NT2/D1 (cell line): ENCODE results near the gene KDM4D.

ENCODE experiments used
- DNase-seq: peaks from one replicate; pipeline ENCODE4 v3.0.0-alpha.2; 2011; ENCODE audit warnings: low read depth, low spot score
- H3K27me3 ChIP-seq: 2 replicates; pipeline ENCODE4 v1.6.0; 2011; ENCODE audit warnings: mild to moderate bottlenecking; ENCODE audit not compliant: insufficient read length, insufficient read depth
- H3K36me3 ChIP-seq: 2 replicates; pipeline ENCODE4 v1.6.1; 2011; ENCODE audit warnings: mild to moderate bottlenecking, low read length, mixed read lengths; ENCODE audit not compliant: insufficient read depth, insufficient read length
- H3K4me1 ChIP-seq: 2 replicates; pipeline ENCODE4 v1.5.1; 2011; ENCODE audit not compliant: insufficient read depth, insufficient read length
- H3K4me3 ChIP-seq: 2 replicates; pipeline ENCODE4 v1.5.1; 2011; ENCODE audit warnings: low read depth; ENCODE audit not compliant: insufficient read length
- H3K9ac ChIP-seq: 2 replicates; pipeline ENCODE4 v1.6.0; 2011; ENCODE audit warnings: low read depth; ENCODE audit not compliant: insufficient read length
- H3K9me3 ChIP-seq: 2 replicates; pipeline ENCODE4 v1.5.1; 2011; ENCODE audit warnings: mild to moderate bottlenecking, low read length; ENCODE audit not compliant: insufficient read depth
- SUZ12 ChIP-seq: IDR thresholded peaks from 2 replicates; pipeline ENCODE4 v1.6.1; 2011; ENCODE audit not compliant: insufficient read length, insufficient read depth; ENCODE audit errors: extremely low read depth
- YY1 ChIP-seq: IDR thresholded peaks from 2 replicates; pipeline ENCODE4 v1.6.1; 2011; ENCODE audit not compliant: insufficient read length, insufficient read depth
- ZNF274 ChIP-seq: IDR thresholded peaks from 2 replicates; pipeline ENCODE4 v1.6.1; 2011; ENCODE audit warnings: mild to moderate bottlenecking, low read depth, low read length

Gene KDM4D

GRCh38 chr11:95042239-95042638, 68.7 kb downstream of the KDM4D start:
- Histone ChIP-seq H3K4me1 (no peaks in the 10 kb centered on the region), H3K9me3 (no peaks in the 10 kb centered on the region), H3K9ac (no peak overlapping the region), H3K4me3 (no peak overlapping the region), H3K36me3 (no peaks in the 10 kb centered on the region), H3K27me3 (no peaks in the 10 kb centered on the region)
- no peak for TF ChIP-seq ZNF274
- TF ChIP-seq SUZ12 = no peak
- no peak for TF ChIP-seq YY1
- DNase-seq = no peak

GRCh38 chr11:95042906-95043305, 69.4 kb downstream of the KDM4D start:
- Histone ChIP-seq H3K4me1 (no peaks in the 10 kb centered on the region), H3K36me3 (no peaks in the 10 kb centered on the region), H3K27me3 (no peaks in the 10 kb centered on the region), H3K9ac (no peak overlapping the region), H3K9me3 (no peaks in the 10 kb centered on the region), H3K4me3 (no peak overlapping the region)
- TF ChIP-seq ZNF274 = no peak
- TF ChIP-seq YY1 = no peak
- TF ChIP-seq SUZ12 = no peak
- DNase-seq = no peak

- DNase-seq = no peak
- Histone ChIP-seq H3K9me3 (no peaks in the 10 kb centered on the region), H3K4me3 (no peak overlapping the region), H3K36me3 (no peaks in the 10 kb centered on the region), H3K9ac (no peak overlapping the region), H3K27me3 (no peaks in the 10 kb centered on the region), H3K4me1 (no peaks in the 10 kb centered on the region)
- TF ChIP-seq YY1 (no peak), SUZ12 (no peak), ZNF274 (no peak)
Measured at GRCh38 chr11:95044010-95044409, 70.5 kb downstream of the KDM4D start.

DNA sequence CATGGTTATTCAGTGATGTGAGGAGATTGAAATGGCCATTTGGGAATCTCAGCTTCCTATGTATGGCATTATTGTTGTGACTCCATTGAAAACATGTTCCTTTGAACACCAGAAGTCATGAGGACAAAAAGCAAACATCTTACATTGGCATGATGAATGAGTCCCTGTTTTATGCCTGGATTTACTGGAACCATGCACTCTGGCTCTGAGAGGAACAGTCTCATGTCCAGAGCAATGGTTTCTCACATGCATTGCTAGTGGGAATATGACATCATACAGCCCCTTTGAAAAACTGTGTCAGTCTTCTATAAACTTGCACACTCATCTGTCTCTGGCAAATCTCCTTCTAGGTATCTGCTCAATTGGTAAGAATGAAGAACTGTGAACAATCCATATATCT, 72.3 kb downstream of the KDM4D start:
- TF ChIP-seq ZNF274 (no peak), YY1 (no peak), SUZ12 (no peak)

More for the DNA sequence above, 72.3 kb downstream of the KDM4D start:
- H3K36me3 ChIP-seq = no peaks in the 10 kb centered on the region
- H3K27me3 ChIP-seq = no peaks in the 10 kb centered on the region
- H3K4me3 ChIP-seq = no peak overlapping the region
- H3K9ac ChIP-seq = no peak overlapping the region
- no peak for DNase-seq
- no peaks in the 10 kb centered on the region for H3K9me3 ChIP-seq
- H3K4me1 ChIP-seq = no peaks in the 10 kb centered on the region
